Measurements from ENCODE around the gene RNF25.
"Not testable (repeated sequence)": the region's sequence is repeated elsewhere in the genome, so short reads cannot be mapped to it uniquely, and the experiment has no call there.

Gene RNF25, protein sequence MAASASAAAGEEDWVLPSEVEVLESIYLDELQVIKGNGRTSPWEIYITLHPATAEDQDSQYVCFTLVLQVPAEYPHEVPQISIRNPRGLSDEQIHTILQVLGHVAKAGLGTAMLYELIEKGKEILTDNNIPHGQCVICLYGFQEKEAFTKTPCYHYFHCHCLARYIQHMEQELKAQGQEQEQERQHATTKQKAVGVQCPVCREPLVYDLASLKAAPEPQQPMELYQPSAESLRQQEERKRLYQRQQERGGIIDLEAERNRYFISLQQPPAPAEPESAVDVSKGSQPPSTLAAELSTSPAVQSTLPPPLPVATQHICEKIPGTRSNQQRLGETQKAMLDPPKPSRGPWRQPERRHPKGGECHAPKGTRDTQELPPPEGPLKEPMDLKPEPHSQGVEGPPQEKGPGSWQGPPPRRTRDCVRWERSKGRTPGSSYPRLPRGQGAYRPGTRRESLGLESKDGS

DNA sequence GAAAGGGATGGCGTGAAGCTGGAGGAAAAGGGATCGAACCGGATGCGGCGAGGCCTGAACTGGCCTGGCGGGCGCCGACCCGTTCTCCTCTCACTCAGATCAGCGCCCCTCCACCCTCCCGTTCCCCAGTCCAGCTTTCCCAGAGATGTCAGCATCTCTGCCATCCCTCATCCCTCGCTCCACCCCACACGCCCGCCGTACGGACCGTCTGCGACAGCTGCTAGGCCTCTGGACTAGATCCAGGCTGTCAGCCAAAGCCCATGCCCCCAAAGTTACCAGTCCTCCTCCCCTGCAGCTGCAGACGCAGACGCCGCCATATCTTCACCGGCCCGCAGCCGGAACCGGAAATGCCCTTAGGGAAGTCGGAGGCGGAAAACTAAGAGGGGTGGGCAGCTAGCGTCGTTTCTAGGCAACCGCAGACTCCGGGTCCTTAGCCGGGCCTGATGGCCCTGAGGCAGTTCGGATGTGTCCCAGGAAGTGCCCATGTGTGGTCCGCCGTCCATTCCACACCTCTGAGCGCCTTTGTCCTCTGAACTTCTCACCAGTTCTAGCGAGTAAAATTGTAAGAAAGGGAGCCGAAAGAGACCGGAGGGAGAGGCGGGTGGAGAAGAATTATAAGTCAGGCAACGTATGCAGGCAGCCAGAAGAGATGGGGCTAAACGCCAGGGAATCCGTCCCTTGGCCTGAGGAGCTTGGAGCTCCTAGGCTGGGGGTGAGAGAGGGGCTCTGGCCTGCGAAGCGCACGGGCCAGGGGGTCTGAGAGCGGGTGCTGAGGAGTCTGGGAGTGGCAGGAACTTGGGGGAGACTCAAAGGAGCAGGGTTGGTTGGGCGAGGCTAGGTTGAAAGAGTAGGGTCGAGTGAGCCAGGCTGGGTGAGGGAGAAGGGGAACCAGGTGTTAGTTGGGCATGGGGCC lies at the start of gene RNF25, which contains the start of gene STK36:
TSS of gene RNF25 (minus strand) at position 349 of the 913 bp plus-strand sequence. CDS start at position 317, 32 bp downstream.
TSS of gene STK36 (plus strand) at position 433 of the 913 bp plus-strand sequence. CDS start 744 bp downstream, outside the sequence.
- peak; percentile 79 for DNase-seq (ENCODE audit: low read depth)

DNA sequence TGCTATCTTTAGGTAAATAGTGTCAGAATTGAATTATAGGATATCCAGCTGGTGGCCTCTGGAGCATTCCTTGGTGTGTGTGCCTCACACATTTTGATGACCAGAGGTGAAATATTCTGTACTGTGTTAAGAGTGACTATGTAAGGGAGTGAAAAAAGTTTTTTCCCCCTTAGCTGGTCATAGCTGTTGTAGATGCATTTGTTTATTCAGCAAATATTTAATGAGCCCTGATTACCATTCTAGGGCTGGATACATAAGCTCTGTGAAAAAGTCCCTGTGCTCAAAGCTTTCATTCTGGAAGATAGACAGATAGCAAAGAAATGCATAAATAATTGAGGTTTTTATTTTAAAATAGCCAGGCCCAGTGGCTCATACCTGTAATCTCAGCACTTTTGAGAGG lies 49.7 kb upstream of the RNF25 start:
- no peak for DNase-seq (ENCODE audit: low read depth)

- no peak for DNase-seq (ENCODE audit: low read depth)
Measured at GRCh38 chr2:218720048-218721041, 48.5 kb upstream of the RNF25 start.

DNA sequence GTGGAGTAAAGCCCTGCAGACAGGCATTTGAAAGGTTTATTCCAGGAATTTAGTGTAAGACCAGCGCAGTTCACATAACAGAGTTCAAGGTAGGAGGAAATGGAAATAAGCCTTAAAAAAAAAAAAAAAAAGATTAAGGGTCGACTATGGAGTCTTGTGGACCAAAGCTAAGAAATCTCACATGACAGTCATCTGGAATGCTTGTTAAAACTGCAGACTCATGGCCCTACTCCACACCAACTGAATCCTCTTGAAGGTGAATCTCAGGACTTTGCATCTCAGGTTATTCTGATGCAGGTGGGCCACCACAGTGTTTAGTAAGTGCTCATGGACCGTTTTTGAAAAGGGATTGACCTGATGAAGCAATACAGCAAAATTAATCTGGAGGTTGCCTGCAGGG lies 47.7 kb upstream of the RNF25 start:
- no peak for DNase-seq (ENCODE audit: low read depth)

DNA sequence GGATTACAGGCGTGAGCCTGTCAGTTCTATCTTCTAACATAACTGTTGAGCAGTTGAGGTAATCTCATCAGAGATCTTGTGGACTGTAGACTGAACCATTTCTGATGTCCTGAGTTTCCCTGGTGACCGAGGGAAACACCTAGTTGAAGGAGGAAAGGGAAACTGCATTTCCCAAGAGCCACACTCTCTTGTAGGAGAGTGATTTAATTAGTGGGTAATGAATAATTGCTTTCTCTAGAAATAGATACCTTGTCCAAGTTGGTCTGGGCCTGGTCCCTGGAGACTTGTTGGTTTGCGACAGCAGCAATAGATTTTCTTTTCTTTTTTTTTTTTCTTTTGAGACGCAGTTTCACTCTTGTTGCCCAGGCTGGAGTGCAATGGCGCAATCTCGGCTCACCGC lies 46.3 kb upstream of the RNF25 start:
- no peak for DNase-seq (ENCODE audit: low read depth)

- no peak for DNase-seq (ENCODE audit: low read depth)
Measured at GRCh38 chr2:218717262-218717661, 45.5 kb upstream of the RNF25 start.

- no peak for DNase-seq (ENCODE audit: low read depth)
Measured at GRCh38 chr2:218716070-218716469, 44.3 kb upstream of the RNF25 start.

- DNase-seq (ENCODE audit: low read depth): no peak
Measured at GRCh38 chr2:218713922-218714321, 42.1 kb upstream of the RNF25 start.

- DNase-seq (ENCODE audit: low read depth): no peak
Measured at GRCh38 chr2:218711550-218711929, 39.7 kb upstream of the RNF25 start.

DNA sequence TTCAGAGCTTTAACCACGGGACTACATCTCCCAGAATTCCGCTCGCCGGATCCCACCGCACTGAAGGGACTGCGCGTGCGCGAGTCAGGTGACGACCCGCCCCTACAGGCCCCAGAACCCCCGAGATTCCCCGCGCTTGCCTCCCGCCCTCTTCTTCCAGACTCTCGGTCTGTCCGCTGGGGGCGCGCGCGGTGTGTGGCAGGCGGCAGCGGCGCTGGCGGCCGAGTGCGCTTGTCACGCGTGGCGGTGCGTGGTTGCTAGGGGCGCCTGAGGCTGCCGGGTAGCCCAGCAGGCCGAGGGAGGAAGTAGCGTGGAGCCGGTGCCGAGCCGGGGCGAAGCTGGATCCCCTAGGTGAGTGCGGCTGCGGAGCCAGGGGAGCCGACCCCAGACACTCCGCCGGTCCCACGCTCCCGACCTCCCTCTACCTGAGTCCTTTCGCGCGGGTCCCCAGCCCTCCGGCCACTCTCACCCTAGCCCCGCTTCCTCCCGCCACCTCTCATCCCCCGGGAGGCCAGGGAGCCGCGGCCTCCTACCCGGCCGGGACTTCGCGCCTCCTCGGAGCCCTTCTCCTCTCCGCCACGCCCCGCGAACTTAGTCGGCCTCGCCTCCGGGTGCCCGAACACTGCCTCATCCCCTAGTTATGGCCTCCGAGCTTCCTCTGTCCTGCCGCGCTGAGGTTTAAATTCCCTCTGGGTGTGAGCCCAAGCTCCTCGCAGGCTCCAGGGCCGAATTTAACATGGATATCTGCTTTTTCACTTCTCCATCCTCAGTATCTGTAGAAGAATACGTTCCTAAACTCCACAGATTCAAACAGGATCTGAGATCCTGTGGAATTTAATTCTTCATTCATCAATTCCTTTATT lies 39.1 kb upstream of the RNF25 start, which contains the start of gene TTLL4:
TSS of gene TTLL4 (plus strand) at position 149 of the 863 bp plus-strand sequence. CDS start 26,842 bp downstream, outside the sequence.
- DNase-seq (ENCODE audit: low read depth): peak; percentile 97

GRCh38 chr2:218710334-218710686 lies 38.5 kb upstream of the RNF25 start:
- DNase-seq (ENCODE audit: low read depth): no peak

- no peak for DNase-seq (ENCODE audit: low read depth)
Measured at GRCh38 chr2:218709908-218710307, 38.1 kb upstream of the RNF25 start.

DNA sequence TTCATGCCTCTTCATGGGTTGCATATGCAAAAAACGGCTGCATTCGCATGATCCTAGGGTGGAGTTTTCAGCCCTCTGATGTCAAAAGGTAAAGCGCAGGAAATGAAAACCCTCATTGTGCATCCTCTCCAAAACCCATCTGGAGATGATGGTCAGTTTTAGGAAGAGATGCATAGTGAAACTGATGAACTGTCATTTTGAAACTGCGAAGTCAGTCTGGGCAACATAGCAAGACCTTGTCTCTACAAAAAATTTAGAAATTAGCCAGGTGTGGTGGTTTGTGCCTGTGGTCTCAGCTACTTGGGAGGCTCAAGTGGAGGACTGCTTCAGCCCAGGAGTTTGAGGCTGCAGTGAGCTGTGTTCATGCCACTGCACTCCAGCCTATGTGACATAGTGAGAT lies 36.3 kb upstream of the RNF25 start:
- no peak for DNase-seq (ENCODE audit: low read depth)

GRCh38 chr2:218703341-218703740 lies 31.5 kb upstream of the RNF25 start:
- no peak for DNase-seq (ENCODE audit: low read depth)

DNA sequence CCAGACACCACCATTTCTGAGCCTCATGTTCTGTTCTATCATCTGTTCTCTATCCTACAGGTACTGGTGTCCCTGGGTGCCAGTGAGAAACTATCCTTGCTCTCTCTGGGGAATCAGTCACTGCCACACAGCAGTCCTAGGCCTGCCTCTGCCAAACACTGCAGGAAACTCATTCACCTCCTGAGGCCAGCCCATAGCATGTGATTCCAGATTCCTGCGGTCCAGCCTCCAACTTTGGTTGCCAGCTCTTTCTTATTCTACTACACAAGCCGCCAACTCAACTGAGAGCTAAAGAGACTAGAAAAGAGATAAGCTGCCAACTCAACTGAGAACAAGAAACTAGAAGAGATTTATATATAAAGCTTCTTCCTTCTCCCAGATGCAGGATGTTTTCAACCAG lies 30.0 kb upstream of the RNF25 start:
- DNase-seq (ENCODE audit: low read depth): no peak

DNA sequence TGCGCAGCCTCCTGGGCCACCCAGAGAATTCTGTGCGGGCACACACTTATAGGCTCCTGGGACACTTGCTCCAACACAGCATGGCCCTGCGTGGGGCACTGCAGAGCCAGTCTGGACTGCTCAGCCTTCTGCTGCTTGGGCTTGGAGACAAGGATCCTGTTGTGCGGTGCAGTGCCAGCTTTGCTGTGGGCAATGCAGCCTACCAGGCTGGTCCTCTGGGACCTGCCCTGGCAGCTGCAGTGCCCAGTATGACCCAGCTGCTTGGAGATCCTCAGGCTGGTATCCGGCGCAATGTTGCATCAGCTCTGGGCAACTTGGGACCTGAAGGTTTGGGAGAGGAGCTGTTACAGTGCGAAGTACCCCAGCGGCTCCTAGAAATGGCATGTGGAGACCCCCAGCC lies 27.1 kb upstream of the RNF25 start:
- no peak for DNase-seq (ENCODE audit: low read depth)

DNA sequence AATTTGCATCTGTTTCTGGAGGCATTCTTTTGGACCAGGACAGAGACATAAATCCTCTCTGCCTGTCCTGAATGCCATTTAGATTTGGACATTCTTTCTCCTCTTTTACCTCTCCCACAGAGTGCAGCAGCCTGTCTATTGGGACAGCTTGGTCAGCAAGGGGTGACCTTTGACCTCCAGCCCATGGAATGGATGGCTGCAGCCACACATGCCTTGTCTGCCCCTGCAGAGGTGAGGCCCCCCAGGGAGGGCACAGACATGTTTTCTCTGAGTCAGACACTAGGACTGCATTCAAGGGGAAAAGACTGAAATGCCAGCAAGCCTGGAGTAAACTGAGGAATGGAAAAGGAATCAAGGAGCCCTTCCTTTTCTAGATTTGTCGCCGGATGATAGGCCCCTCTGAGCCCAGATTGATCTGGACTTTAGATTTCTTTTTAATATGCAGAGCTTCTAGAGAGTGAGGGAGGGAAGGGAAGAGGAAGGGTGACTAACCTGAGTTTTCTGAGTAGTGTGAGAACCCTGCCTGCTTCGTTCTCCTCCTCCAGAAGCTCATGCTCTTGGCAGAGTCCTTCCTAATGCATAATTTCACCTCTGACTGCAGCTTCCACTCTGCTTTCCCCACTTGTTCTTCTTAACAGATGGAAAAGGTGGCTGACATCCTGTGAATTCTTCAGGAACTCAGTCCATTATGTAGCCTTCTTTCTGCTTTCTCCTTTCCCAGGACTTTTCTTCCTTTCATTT lies 22.8 kb upstream of the RNF25 start:
- DNase-seq (ENCODE audit: low read depth): no peak

DNA sequence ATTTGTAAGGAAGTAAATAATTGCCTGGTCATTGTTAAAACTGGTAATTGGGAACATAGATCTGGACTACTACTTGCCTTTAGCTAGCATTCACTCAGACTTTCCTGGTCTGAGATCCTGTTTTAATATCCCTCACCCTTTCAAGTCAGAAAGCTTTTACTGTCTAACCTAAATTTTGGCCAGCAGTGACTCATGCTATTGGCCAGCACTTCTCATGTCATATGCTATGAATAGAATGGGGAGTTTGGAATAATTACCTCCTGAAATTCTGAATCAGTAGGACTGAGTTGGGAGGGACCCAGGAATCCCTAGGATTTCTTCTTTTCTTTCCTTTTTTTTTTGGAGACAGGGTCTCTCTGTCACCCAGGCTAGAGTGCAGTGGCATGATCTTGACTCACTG lies 19.4 kb upstream of the RNF25 start:
- DNase-seq (ENCODE audit: low read depth): no peak

DNA sequence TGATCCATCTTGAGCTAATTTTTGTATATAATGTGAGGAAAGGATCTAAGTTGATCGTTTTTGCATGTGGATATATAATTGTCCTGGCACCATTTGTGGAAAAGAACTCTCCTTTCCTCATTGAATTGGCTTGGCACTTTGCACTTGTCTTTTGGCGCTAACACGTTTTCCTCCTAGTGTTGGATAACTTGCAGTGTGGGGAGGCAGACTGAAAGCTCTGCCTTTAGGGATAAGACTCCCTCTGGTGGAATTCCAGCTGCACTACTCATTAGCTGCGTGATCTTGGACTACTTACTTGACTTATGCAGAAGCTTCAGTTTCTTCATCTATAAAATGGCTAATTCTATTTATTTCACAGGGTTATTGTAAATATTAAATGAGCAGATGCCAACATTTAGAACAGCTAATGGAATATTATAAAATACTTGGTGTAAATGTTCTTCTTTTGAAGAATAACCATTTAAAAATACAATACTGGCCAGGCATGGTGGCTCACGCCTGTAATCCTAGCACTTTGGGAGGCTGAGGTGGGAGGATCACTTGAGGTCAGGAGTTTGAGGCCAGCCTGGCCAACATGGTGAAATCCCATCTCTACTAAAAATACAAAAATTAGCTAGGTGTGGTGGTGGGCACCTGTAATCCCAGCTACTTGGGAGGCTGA lies 15.7 kb upstream of the RNF25 start:
- DNase-seq (ENCODE audit: low read depth): not testable (repeated sequence)

Data from activated T-cell treated with anti-CD3 and anti-CD28 coated beads for 48 hours (primary cell).